SK-N-SH (cell line): ENCODE data around the gene ASH1L. TPM values are rescaled to one million over a fixed set of nuclear protein-coding genes. Genes with fewer than 3 reads are reported as not detected.
"Not testable (repeated sequence)": the region's sequence is repeated elsewhere in the genome, so short reads cannot be mapped to it uniquely, and the experiment has no call there.

ENCODE experiments used
- CTCF ChIA-PET: fragments of 300-600, 350-600 bp; formaldehyde crosslinking; extraction: SDS; loops from one replicate; lab custom pipeline; 2021; lab: Yijun Ruan, JAX
- POLR2A ChIA-PET: fragments of 350-600 bp; sonication (Branson Sonifier 250); formaldehyde crosslinking; extraction: SDS; loops from one replicate; lab custom pipeline; 2020; ENCODE audit warnings: antibody characterized with exemption, inconsistent platforms; lab: Yijun Ruan, JAX
- DNase-seq: peaks from one replicate; pipeline ENCODE4 v3.0.0; 2012
- H2AFZ ChIP-seq: fragments of 200-600 bp; sonication (generic); 2 replicates; pipeline ENCODE4 v1.8.1; 2016; ENCODE audit warnings: antibody characterized with exemption, mild to moderate bottlenecking, low read depth
- H3F3A ChIP-seq: fragments of 200-600 bp; sonication (generic); replicated peaks from 2 replicates; pipeline ENCODE3; 2016; ENCODE audit warnings: antibody characterized with exemption, mild to moderate bottlenecking; ENCODE audit not compliant: insufficient read depth
- H3K27ac ChIP-seq, 2 experiments: fragments of 200-500 bp in 1 of 2; fragments of 200-600 bp in 1 of 2; sonication (Bioruptor generic) in 1 of 2; sonication (generic), shearing (Covaris generic) in 1 of 2; 2 replicates each; pipeline versions ENCODE4 v1.5.1 to v1.6.1; 2014 to 2016; ENCODE audit warnings: low read depth in 2 of 2, inconsistent platforms in 1 of 2, low read length in 1 of 2, mild to moderate bottlenecking in 1 of 2, mixed read lengths in 1 of 2
- H3K27me3 ChIP-seq: fragments of 200-600 bp; sonication (generic), shearing (Covaris generic); 2 replicates; pipeline ENCODE4 v1.6.1; 2016; ENCODE audit warnings: mixed run types; ENCODE audit not compliant: insufficient read depth
- H3K36me3 ChIP-seq, 2 experiments: fragments of 200-500 bp in 1 of 2; fragments of 200-600 bp in 1 of 2; sonication (Bioruptor generic) in 1 of 2; sonication (generic) in 1 of 2; replicated peaks in 1 of 2; 2 replicates each; pipeline versions ENCODE3 to v1.5.1; 2014 to 2016; ENCODE audit warnings: low read length in 1 of 2, mild to moderate bottlenecking in 1 of 2; ENCODE audit not compliant: insufficient read depth in 2 of 2, control insufficient read depth in 1 of 2
- H3K4me1 ChIP-seq, 2 experiments: fragments of 200-500 bp in 1 of 2; fragments of 200-600 bp in 1 of 2; sonication (Bioruptor generic) in 1 of 2; sonication (generic), shearing (Covaris generic) in 1 of 2; 2 replicates each; pipeline versions ENCODE4 v1.5.1 to v1.6.1; 2014 to 2016; ENCODE audit warnings: low read depth in 1 of 2, low read length in 1 of 2, mixed run types in 1 of 2; ENCODE audit not compliant: insufficient read depth in 2 of 2, control insufficient read depth in 1 of 2
- H3K4me2 ChIP-seq: fragments of 200-600 bp; sonication (generic), shearing (Covaris generic); 2 replicates; pipeline ENCODE4 v1.6.1; 2017; ENCODE audit warnings: mixed run types
- H3K4me3 ChIP-seq, 2 experiments: fragments of 200-500 bp in 1 of 2; fragments of 200-600 bp in 1 of 2; sonication (Bioruptor generic) in 1 of 2; sonication (generic), shearing (Covaris generic) in 1 of 2; 2 replicates each; pipeline versions ENCODE4 v1.5.1 to v1.8.1; 2014 to 2016; ENCODE audit warnings: low read depth in 2 of 2, inconsistent platforms in 1 of 2, low read length in 1 of 2, mild to moderate bottlenecking in 1 of 2, mixed read lengths in 1 of 2, moderate library complexity in 1 of 2
- H3K79me2 ChIP-seq: fragments of 200-600 bp; sonication (generic); 2 replicates; pipeline ENCODE4 v1.8.1; 2017; ENCODE audit warnings: mild to moderate bottlenecking; ENCODE audit not compliant: insufficient read depth
- H3K9ac ChIP-seq: fragments of 200-600 bp; sonication (generic); 2 replicates; pipeline ENCODE4 v1.6.1; 2017; ENCODE audit warnings: mixed run types
- H3K9me2 ChIP-seq: fragments of 200-600 bp; sonication (generic); 2 replicates; pipeline ENCODE4 v1.6.1; 2017; ENCODE audit warnings: mixed run types
- H3K9me3 ChIP-seq: fragments of 200-600 bp; sonication (generic); 2 replicates; pipeline ENCODE4 v1.6.1; 2017; ENCODE audit warnings: mixed run types, mild to moderate bottlenecking, moderate library complexity
- H4K20me1 ChIP-seq: fragments of 200-600 bp; sonication (generic); 2 replicates; pipeline ENCODE4 v1.6.1; 2017; ENCODE audit warnings: mild to moderate bottlenecking, mixed run types; ENCODE audit not compliant: insufficient read depth
- ELF1 ChIP-seq: IDR thresholded peaks from 2 replicates; pipeline ENCODE4 v1.4.0; 2012
- FOXM1 ChIP-seq: IDR thresholded peaks from 2 replicates; pipeline ENCODE4 v1.4.0; 2012; ENCODE audit warnings: low read depth, mild to moderate bottlenecking
- GABPA ChIP-seq: IDR thresholded peaks from 2 replicates; pipeline ENCODE4 v1.4.0; 2012; ENCODE audit warnings: low read depth, mild to moderate bottlenecking
- JUND ChIP-seq: IDR thresholded peaks from 2 replicates; pipeline ENCODE4 v1.4.0; 2012
- MEF2A ChIP-seq: IDR thresholded peaks from 2 replicates; pipeline ENCODE4 v1.4.0; 2012; ENCODE audit warnings: low read depth, borderline replicate concordance
- MXI1 ChIP-seq: IDR thresholded peaks from 2 replicates; pipeline ENCODE4 v1.6.1; 2012; ENCODE audit warnings: mild to moderate bottlenecking, low read depth, low read length, improper control_type of control experiment
- NFIC ChIP-seq: IDR thresholded peaks from 2 replicates; pipeline ENCODE4 v1.4.0; 2012; ENCODE audit warnings: borderline replicate concordance
- RCOR1 ChIP-seq: fragments of 150-350 bp; IDR thresholded peaks from 2 replicates; pipeline ENCODE4 v1.6.1; 2017; ENCODE audit warnings: antibody characterized with exemption, low read length
- REST ChIP-seq: IDR thresholded peaks from 2 replicates; pipeline ENCODE4 v1.6.1; 2012; ENCODE audit warnings: mild to moderate bottlenecking, low read depth, low read length, moderate library complexity
- RFX5 ChIP-seq: IDR thresholded peaks from 2 replicates; pipeline ENCODE4 v1.6.1; 2012; ENCODE audit warnings: mild to moderate bottlenecking, improper control_type of control experiment, low read length
- SIN3A ChIP-seq: IDR thresholded peaks from 2 replicates; pipeline ENCODE4 v1.6.1; 2012; ENCODE audit warnings: low read depth, mild to moderate bottlenecking, low read length, moderate library complexity, borderline replicate concordance
- TCF12 ChIP-seq: IDR thresholded peaks from 2 replicates; pipeline ENCODE4 v1.4.0; 2012
- WGBS: methylation state at CpG from one replicate; pipeline ENCODE4 v1.1.6; 2017; ENCODE audit warnings: low lambda C conversion rate; 5-methylcytosine and 5-hydroxymethylcytosine counted together
- polyA plus RNA-seq, 3 experiments: library from polyadenylated mRNA; depleted of rRNA; stranded (reverse); fragments of >200 nt; gene quantifications; 2 replicates each; pipeline ENCODE4 v1.2.3, GENCODE V29; 2012
- TF ChIP-seq, protein P1 (sequence below): fragments of 150-350 bp; IDR thresholded peaks from 2 replicates; pipeline ENCODE4 v1.6.1; 2017; ENCODE audit warnings: antibody characterized with exemption, low read length, low read depth, borderline replicate concordance
- TF ChIP-seq, protein P2 (sequence below): fragments of 150-350 bp; IDR thresholded peaks from 2 replicates; pipeline ENCODE4 v1.6.1; 2016; ENCODE audit warnings: mild to moderate bottlenecking, low read depth, low read length
- TF ChIP-seq, protein P3 (sequence below): IDR thresholded peaks from 2 replicates; pipeline ENCODE4 v1.4.0; 2012; ENCODE audit warnings: low read depth, borderline replicate concordance

The ASH1L gene
- polyA plus RNA-seq, 1 of the 3 experiments (the other 2 are of a cell fraction) = 13.4 TPM

- Histone ChIP-seq H3F3A (peaks cover 9% of the 10 kb centered on the region), H3K36me3 (peaks cover 0 to 16% of the 10 kb centered on the region in 2 experiments), H3K4me2 (no peak overlapping the region), H4K20me1 (no peaks in the 10 kb centered on the region; the same call in 1 of the 2 replicates), H3K9ac (no peak overlapping the region), H3K4me1 (no peaks in the 10 kb centered on the region), H3K27me3 (no peaks in the 10 kb centered on the region), H3K9me3 (no peaks in the 10 kb centered on the region), H3K9me2 (no peaks in the 10 kb centered on the region), H3K27ac (no peak overlapping the region), H3K4me3 (no peak overlapping the region), H3K79me2 (peaks cover 46% of the 10 kb centered on the region), H2AFZ (no peak overlapping the region)
- ChIA-PET POLR2A (no interaction called here), CTCF (no interaction called here)
- 98% methylated on average over 7 of the region's 7 CpGs for WGBS
- no peak for TF ChIP-seq JUND
- TF ChIP-seq FOXM1 = no peak
- no peak for TF ChIP-seq MXI1
- TF ChIP-seq, protein P1, sequence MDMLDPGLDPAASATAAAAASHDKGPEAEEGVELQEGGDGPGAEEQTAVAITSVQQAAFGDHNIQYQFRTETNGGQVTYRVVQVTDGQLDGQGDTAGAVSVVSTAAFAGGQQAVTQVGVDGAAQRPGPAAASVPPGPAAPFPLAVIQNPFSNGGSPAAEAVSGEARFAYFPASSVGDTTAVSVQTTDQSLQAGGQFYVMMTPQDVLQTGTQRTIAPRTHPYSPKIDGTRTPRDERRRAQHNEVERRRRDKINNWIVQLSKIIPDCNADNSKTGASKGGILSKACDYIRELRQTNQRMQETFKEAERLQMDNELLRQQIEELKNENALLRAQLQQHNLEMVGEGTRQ = no peak
- no peak for TF ChIP-seq REST
- TF ChIP-seq ELF1 = no peak
- no peak for TF ChIP-seq RFX5
- no peak for TF ChIP-seq TCF12
- TF ChIP-seq, protein P2, sequence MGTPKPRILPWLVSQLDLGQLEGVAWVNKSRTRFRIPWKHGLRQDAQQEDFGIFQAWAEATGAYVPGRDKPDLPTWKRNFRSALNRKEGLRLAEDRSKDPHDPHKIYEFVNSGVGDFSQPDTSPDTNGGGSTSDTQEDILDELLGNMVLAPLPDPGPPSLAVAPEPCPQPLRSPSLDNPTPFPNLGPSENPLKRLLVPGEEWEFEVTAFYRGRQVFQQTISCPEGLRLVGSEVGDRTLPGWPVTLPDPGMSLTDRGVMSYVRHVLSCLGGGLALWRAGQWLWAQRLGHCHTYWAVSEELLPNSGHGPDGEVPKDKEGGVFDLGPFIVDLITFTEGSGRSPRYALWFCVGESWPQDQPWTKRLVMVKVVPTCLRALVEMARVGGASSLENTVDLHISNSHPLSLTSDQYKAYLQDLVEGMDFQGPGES = no peak
- TF ChIP-seq NFIC = no peak
- no peak for TF ChIP-seq SIN3A
- DNase-seq = no peak
Observed at GRCh38 chr1:155424091-155424490, 138.5 kb downstream of the ASH1L start.

GRCh38 chr1:155420788-155421187, 141.8 kb downstream of the ASH1L start:
- TF ChIP-seq RCOR1 (no peak), SIN3A (no peak), MEF2A (no peak), GABPA (no peak)
- TF ChIP-seq, protein P3, sequence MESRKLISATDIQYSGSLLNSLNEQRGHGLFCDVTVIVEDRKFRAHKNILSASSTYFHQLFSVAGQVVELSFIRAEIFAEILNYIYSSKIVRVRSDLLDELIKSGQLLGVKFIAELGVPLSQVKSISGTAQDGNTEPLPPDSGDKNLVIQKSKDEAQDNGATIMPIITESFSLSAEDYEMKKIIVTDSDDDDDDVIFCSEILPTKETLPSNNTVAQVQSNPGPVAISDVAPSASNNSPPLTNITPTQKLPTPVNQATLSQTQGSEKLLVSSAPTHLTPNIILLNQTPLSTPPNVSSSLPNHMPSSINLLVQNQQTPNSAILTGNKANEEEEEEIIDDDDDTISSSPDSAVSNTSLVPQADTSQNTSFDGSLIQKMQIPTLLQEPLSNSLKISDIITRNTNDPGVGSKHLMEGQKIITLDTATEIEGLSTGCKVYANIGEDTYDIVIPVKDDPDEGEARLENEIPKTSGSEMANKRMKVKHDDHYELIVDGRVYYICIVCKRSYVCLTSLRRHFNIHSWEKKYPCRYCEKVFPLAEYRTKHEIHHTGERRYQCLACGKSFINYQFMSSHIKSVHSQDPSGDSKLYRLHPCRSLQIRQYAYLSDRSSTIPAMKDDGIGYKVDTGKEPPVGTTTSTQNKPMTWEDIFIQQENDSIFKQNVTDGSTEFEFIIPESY = no peak
- H3K27me3 ChIP-seq = no peaks in the 10 kb centered on the region
- H3F3A ChIP-seq = peaks cover 7% of the 10 kb centered on the region
- DNase-seq = no peak
- no peaks in the 10 kb centered on the region for H3K4me1 ChIP-seq
- 92% methylated on average over 2 of the region's 2 CpGs for WGBS
- no peak overlapping the region for H3K27ac ChIP-seq
- ChIA-PET POLR2A (no interaction called here), CTCF (interaction anchor here (1.1 kb wide), 1 partner anchor 107 kb away, joined by 3 read pairs; no protein-coding TSS in a partner anchor)
- no peak overlapping the region for H3K4me3 ChIP-seq
- H2AFZ ChIP-seq = no peak overlapping the region
- no peaks in the 10 kb centered on the region for H3K9me3 ChIP-seq
- no peak overlapping the region for H3K9ac ChIP-seq
- no peaks in the 10 kb centered on the region; the same call in 1 of the 2 replicates for H4K20me1 ChIP-seq
- H3K36me3 ChIP-seq = peaks cover under 1 to 14% of the 10 kb centered on the region in 2 experiments
- H3K9me2 ChIP-seq = no peaks in the 10 kb centered on the region
- H3K4me2 ChIP-seq = no peak overlapping the region
- peaks cover 50% of the 10 kb centered on the region for H3K79me2 ChIP-seq

GRCh38 chr1:155411840-155412239, 150.8 kb downstream of the ASH1L start:
- H2AFZ ChIP-seq, H3K9ac ChIP-seq, CTCF ChIA-PET, H3K4me2 ChIP-seq, H3K9me3 ChIP-seq, H3K27ac ChIP-seq, H4K20me1 ChIP-seq, H3K27me3 ChIP-seq, H3K79me2 ChIP-seq, DNase-seq, H3F3A ChIP-seq, H3K4me3 ChIP-seq, H3K9me2 ChIP-seq, H3K4me1 ChIP-seq: not testable (repeated sequence)
- H3K36me3 ChIP-seq = peaks cover 8 to 19% of the 10 kb centered on the region in 2 experiments
- POLR2A ChIA-PET = interaction anchor here (0.6 kb wide), 1 partner anchor 264 kb away, joined by 3 read pairs; no protein-coding TSS in a partner anchor
- WGBS = 96% methylated on average over 9 of the region's 9 CpGs
